HG02763 (cell line): ENCODE results near the gene IQCF2.
"Not testable (repeated sequence)": the region's sequence is repeated elsewhere in the genome, so short reads cannot be mapped to it uniquely, and the experiment has no call there.

ENCODE experiments used
- ATAC-seq: cut with Tn5 transposase; IDR thresholded peaks from one replicate; pipeline ENCODE4 v1.9.1; 2021; ENCODE audit warnings: mild to moderate bottlenecking, moderate library complexity; ENCODE audit not compliant: unreplicated experiment

Gene IQCF2

GRCh38 chr3:51860703-51861665, at the start of gene IQCF2:
IQCF2 (plus strand) TSS chr3:51861615; CDS start chr3:51861667, 52 bp downstream.
- no peak for ATAC-seq

DNA sequence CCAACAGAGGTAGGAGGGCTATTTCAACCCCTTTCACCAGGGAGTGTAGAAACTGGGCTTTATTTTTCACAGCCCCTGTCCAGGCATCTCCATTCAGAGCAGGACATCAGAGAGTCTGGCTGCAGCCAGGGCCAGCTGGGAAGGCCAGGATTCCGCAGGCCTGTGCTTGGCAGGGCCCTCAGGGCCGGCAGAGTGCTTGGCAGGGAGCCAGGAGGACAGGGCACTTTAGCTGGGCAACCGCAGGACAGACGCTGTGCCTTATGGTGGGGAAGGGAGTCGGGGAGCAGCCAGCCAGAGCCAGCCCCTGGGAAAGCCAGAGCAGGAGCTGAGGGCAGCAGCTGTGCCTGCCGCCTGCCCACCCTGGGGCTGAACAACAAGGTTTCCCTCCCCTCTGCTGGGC, 47.9 kb upstream of the IQCF2 start:
- ATAC-seq: no peak

DNA sequence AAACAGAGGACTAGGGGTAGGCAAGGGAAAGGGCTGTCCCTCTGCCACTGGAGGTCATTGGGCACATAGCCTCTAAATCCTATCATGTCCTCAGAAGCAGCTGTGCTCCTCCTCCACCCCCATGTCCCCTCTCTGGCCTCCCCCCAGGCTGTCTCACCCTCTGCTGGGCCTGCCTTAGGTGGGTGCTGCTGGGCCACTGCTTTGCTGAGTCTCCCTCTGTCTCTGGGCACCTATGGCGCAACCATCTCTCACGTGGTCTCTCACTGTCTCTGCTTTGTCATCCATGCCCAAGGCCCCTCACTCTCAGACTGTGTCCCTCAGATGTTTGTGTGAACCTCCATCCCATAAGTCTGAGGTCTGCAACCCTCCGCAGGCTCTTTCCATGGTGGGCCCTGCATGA, 47.4 kb upstream of the IQCF2 start:
- ATAC-seq: no peak

DNA sequence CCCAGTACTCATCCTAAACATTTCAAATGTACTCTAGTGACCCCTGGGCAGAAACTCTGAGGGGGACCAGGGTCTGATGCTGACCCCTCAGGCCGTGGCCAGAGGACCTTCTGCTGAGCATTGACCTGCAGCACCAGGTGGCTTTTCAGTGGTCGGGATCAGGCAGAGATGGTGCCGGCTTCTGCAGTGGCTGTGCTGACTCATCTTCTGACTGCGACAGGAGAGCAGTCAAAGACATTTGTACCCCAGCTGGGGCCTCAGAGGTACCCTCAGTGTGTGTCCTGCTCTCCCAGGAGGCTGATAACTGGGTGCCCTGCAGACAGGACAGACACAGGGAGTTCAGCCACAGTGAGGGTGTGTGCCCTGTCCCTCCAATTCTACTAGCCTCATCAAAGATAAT, 45.8 kb upstream of the IQCF2 start:
- no peak for ATAC-seq

DNA sequence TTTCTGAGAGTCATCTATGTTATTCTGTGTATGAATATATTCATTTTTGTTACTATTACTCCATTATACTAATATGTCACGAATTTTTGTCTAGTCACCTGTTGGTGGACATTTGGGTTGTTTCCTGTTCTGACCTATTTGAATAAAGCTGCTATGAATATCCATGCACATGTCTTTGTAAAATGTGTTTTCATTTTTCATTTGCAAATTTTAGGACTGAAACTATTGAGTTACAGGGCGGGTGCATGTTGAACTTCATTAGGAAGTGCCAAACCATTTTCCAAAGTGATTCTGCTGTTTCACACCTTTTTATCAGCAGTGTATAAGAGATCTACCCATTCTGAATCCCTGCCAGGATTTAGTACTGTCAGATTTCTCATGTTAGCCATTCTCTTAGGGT, 44.7 kb upstream of the IQCF2 start:
- no peak for ATAC-seq

DNA sequence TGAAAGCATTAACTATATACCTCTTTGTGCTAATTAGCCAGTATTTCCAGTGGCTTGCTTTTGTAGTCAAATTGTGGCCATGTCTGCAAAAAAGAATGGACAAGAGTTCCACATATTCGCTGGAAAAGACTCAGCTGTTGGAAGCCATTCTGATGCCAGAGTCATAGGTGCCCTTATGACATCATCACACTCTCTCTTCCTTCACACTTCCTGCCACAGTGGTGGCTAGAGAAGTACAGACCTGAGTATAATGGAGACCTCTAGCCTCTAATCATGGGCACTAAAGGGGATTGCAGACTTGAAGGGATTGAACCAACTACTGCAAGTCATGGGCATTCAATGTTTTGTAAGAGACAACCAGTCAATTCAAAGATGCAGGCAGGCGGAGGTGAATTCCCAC, 44.0 kb upstream of the IQCF2 start:
- ATAC-seq: no peak

- no peak for ATAC-seq
Measured at GRCh38 chr3:51819151-51819550, 42.3 kb upstream of the IQCF2 start.

DNA sequence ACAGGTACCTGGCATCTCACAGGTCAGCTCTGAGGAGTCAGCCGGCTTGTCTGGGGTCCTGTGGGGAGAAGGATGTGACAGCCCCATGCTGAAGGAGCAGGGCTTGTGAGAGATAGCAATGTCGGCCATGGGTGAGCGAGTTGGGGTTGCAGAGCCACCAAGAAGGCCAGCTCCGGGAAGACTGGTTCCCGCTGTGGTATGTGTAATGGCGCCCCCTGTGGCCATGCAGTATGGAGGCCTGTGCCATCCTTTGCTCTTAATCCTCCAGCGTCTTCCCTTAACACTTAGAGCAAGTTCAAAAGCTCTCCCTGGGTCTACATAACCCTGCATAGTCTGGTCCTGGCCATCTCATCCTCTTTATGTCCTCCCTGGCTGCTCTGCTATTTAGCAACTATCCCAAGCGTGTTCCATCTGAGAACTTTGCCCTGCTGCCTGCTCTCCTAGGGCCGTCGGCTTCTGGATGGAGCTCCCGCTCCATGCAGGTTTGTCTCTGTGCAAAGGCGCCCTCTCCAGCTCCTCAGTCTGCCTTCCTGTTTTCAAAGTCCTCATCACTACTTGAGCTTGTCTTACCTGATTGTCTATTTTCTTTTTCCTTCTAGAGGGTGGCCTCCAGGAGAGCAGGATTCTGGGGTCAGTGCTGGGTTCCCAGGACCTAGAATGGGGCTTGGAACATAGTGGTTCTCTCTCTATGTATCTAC, 41.6 kb upstream of the IQCF2 start:
- no peak for ATAC-seq

DNA sequence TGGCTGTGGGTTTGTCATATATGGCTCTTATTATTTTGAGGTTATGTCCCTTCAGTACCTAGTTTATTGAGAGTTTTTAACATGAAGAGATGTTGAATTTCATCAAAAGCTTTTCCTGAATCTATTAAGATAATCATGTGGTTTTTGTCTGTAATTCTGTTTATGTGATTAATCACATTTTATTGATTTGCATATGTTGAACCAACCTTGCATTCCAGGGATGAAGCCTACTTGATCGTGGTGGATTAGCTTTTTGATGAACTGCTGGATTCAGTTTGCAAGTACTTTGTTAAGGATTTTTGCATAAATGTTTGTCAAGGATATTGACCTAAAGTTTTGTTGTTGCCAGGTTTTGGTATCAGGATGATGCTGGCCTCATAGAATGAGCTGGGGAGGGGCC, 33.1 kb upstream of the IQCF2 start:
- no peak for ATAC-seq

DNA sequence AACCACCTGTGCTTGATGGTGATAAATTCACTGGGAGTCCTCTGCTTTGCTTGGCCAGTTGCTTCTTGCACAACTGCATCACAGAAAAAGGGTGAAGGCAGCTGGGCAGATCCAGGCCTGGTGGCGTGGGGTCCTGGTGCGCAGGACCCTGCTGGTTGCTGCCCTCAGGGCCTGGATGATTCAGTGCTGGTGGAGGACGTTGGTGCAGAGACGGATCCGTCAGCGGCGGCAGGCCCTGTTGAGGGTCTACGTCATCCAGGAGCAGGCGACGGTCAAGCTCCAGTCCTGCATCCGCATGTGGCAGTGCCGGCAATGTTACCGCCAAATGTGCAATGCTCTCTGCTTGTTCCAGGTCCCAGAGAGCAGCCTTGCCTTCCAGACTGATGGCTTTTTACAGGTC, 31.1 kb upstream of the IQCF2 start:
- ATAC-seq: no peak

- no peak for ATAC-seq
Measured at GRCh38 chr3:51830836-51831385, 30.5 kb upstream of the IQCF2 start.

DNA sequence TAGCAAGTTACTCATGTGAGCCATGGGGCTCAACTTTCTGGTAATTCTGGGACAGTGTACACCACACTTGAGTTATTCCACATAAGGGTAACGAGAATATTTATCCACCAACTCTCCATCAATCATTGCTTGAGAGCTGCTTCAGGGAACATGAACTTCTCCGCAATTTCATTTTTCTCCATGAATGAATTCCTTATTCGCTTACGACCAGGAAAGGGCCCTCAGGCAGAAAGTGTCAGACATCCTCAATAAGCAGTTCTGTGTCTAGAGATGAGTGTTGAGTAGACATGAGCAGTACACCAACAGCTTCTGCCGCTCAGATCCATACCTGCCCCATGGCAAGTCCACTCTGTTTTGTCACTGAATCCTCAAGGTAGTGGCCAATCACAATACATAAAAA, 24.8 kb upstream of the IQCF2 start:
- no peak for ATAC-seq

- ATAC-seq: no peak
Measured at GRCh38 chr3:51845129-51845528, 16.3 kb upstream of the IQCF2 start.

GRCh38 chr3:51855411-51855810, 6.0 kb upstream of the IQCF2 start:
- not testable (repeated sequence) for ATAC-seq

- ATAC-seq: no peak
Measured at GRCh38 chr3:51862886-51863285, 1.5 kb downstream of the IQCF2 start.

- ATAC-seq: not testable (repeated sequence)
Measured at GRCh38 chr3:51868896-51869295, 7.5 kb downstream of the IQCF2 start.

GRCh38 chr3:51869304-51869703, 7.9 kb downstream of the IQCF2 start:
- no peak for ATAC-seq

DNA sequence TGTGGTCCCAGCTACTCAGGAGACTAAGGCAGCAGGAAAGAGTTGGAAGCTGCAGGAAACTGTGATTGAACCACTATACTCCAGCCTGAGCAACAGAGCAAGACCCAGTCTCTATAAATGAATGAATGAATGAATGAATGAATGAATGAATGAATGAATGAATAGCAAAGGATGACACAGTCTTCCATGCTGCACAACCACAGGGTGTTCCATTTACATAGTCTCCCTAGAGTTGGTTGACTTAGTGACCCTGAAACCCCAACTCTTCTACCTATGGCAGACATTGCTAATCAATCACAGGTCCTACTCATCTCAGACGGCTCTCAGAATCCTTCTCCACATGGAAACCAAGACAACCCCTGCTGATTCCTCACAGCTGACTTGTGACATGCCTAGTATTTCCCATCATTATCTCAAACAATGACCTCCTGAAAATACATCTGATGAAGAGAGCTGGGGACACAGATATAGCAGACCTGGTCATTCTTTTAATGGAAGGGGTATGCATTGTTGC, 11.9 kb downstream of the IQCF2 start:
- no peak for ATAC-seq

- ATAC-seq: no peak
Measured at GRCh38 chr3:51873876-51874275, 12.5 kb downstream of the IQCF2 start.

- no peak for ATAC-seq
Measured at GRCh38 chr3:51874411-51874810, 13.0 kb downstream of the IQCF2 start.

DNA sequence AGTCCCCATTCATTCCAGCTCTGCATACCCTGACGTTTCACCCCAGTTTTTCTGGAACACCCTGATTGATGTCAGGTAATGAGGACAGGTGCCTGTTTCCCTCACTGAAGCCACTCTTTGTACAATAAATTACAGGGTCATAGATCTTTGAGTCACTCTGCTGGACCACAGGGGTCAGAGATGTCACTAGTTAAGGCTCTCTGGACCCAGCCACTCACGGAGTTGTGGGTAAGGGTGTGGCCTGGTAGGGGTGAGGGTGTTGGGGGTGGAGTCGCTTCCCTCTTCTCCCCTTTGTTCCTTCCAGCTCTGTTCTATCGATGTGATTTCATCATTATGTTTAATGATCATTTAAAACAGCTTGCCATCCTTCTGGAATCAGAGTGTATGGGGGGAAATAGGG, 13.5 kb downstream of the IQCF2 start:
- ATAC-seq: no peak

DNA sequence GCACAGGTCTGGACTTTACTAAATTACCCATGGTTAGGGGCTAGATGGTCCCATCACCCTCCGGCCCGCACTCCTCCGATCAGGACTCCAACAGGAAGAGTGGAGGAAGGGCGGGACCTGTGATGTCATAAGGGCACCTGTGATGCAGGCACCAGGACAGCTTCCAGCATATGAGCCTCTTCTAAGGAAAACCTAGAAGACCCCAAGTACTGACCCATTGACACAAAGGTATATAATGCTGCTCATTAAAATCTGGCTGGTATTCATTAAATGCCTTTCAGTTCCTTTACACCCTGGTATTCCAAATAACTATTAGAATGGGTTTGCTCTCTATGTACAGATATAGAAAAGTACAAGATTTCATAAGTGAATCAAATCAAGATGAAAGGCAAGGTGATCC, 14.1 kb downstream of the IQCF2 start, which contains the start of gene IQCF5:
Gene IQCF5, minus strand, starts transcription at position 101 of the 400 bp plus-strand sequence. Its CDS starts 70 bp downstream, at position 31.
- ATAC-seq: no peak
